BJ (cell line): ENCODE measurements around the gene ARIH2. TPM values are rescaled to one million over a fixed set of nuclear protein-coding genes. Genes with fewer than 3 reads are reported as not detected.

Experiments used
- CTCF ChIA-PET: fragments of 350-600 bp; formaldehyde crosslinking; extraction: SDS; loops from one replicate; lab custom pipeline; 2021; ENCODE audit warnings: antibody characterized with exemption, inconsistent platforms; lab: Yijun Ruan, JAX
- POLR2A ChIA-PET: fragments of 300-600 bp; sonication (Branson Sonifier 250); formaldehyde crosslinking; extraction: SDS; loops from one replicate; lab custom pipeline; 2021; ENCODE audit warnings: antibody characterized with exemption; lab: Charles Lee
- DNase-seq: peaks from one replicate; pipeline ENCODE4 v3.0.0-alpha.2; 2011; ENCODE audit warnings: low read depth
- H3K27me3 ChIP-seq: 2 replicates; pipeline ENCODE4 v1.6.0; 2011; ENCODE audit warnings: low read length; ENCODE audit not compliant: control insufficient read depth, insufficient read depth
- H3K36me3 ChIP-seq: 2 replicates; pipeline ENCODE4 v1.5.1; 2011; ENCODE audit warnings: low read length; ENCODE audit not compliant: control insufficient read depth, insufficient read depth
- H3K4me3 ChIP-seq: 2 replicates; pipeline ENCODE4 v1.5.1; 2011; ENCODE audit warnings: low read depth, mild to moderate bottlenecking, control low read depth, low read length
- polyA plus RNA-seq: library from polyadenylated mRNA; depleted of rRNA; stranded (reverse); fragments of >200 nt; gene quantifications from 2 replicates; pipeline ENCODE4 v1.2.3, GENCODE V29; 2011
- TF ChIP-seq, protein P1 (sequence below): IDR thresholded peaks from 2 replicates; pipeline ENCODE4 v1.5.1; 2011; ENCODE audit warnings: low read depth, mild to moderate bottlenecking, control low read depth, inconsistent platforms, low read length, moderate library complexity; ENCODE audit not compliant: insufficient read depth

Gene ARIH2
- polyA plus RNA-seq, 1 experiment, result 96.7 TPM

DNA sequence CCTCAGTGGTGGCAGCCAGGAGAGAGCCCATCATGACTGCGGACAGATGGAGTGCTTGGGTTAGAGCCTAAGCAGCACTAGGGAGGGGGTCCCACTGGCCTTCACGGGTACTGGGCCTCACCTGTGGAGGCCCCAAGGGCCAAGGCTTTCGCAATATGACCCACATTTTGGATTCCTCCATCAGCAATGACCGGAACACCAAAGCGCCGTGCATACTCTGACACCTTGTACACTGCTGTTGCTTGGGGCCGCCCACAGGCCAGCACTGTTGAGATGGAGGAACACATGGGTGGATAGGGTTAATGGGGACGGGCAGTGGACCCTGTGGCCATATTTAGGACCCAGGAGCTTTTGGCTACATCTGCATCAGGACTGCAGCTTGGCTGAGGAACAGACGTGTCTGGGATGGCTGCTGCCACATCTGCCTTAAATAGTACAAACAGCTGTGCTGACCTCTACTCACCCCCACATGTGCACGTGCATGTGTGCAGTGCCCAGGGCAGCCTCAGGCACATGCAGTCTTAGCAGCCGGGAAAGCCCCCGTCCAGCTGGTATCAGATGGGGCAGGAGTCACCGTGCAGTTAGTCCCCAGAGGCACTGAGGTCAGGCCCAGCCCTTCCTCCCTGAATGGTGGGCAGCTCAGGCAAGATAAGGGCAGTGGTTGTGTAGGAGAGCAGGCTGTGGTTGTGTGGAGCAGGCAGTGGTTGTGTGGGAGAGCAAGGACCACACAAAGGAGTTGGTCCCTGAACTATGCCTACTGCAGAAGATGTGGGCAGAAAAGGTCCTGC lies 106.6 kb downstream of the ARIH2 start:
- Histone ChIP-seq H3K27me3 (no peaks in the 10 kb centered on the region), H3K4me3 (no peak overlapping the region), H3K36me3 (peaks cover 34% of the 10 kb centered on the region)
- TF ChIP-seq, protein P1, sequence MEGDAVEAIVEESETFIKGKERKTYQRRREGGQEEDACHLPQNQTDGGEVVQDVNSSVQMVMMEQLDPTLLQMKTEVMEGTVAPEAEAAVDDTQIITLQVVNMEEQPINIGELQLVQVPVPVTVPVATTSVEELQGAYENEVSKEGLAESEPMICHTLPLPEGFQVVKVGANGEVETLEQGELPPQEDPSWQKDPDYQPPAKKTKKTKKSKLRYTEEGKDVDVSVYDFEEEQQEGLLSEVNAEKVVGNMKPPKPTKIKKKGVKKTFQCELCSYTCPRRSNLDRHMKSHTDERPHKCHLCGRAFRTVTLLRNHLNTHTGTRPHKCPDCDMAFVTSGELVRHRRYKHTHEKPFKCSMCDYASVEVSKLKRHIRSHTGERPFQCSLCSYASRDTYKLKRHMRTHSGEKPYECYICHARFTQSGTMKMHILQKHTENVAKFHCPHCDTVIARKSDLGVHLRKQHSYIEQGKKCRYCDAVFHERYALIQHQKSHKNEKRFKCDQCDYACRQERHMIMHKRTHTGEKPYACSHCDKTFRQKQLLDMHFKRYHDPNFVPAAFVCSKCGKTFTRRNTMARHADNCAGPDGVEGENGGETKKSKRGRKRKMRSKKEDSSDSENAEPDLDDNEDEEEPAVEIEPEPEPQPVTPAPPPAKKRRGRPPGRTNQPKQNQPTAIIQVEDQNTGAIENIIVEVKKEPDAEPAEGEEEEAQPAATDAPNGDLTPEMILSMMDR, result no peak
- DNase-seq, result no peak
- ChIA-PET CTCF (interaction anchor here (0.7 to 1.3 kb wide), 3 partner anchors 18 to 70 kb away, joined by 3 to 4 read pairs (median 4); partner anchors contain the start of gene WDR6), POLR2A (interaction anchor here (0.6 kb wide), 1 partner anchor 156 kb away, joined by 6 read pairs; no protein-coding TSS in a partner anchor)

DNA sequence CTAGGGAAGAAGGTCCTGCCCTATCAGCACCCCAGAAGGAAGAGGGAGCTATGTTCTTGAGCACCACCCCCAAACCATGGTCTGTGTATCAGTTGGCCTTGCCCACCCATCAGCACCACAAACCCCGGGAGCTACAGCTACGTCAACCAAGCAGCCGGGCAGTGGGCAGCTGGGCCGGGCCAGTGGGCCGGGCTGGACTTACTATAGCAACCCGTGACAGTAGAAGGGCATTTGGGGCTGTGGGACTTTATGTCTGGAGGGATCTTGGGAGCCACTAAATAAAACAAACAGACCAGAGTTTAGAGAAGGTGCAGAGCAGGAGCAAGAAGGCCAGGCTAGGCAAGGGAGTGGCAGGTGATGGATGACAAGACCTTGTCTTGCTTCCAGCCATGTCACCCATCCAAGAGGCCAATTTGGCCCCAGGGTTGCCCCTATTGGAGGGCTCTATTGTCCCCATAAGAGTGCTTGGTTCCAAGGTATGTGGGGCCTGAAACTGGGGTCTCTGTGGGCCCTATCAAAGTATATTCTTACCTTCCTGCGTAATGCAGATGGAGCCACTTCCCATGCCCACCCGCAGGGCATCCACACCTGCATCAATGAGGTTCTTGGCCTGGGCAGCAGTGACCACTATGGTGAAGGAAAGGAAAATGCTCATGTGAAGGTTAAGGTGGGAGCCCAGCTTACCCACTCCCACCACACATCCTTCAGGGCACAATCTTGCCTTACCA lies 107.3 kb downstream of the ARIH2 start:
- Histone ChIP-seq H3K36me3 (peaks cover 38% of the 10 kb centered on the region), H3K4me3 (no peak overlapping the region), H3K27me3 (no peaks in the 10 kb centered on the region)
- ChIA-PET POLR2A (interaction anchor here (0.6 kb wide), 1 partner anchor 155 kb away, joined by 6 read pairs; no protein-coding TSS in a partner anchor), CTCF (no interaction called here)
- DNase-seq, result no peak
- TF ChIP-seq, protein P1, result no peak

GRCh38 chr3:49026536-49026935 lies 107.9 kb downstream of the ARIH2 start:
- TF ChIP-seq, protein P1, result no peak
- no peak overlapping the region for H3K4me3 ChIP-seq
- H3K36me3 ChIP-seq, result peaks cover 38% of the 10 kb centered on the region
- H3K27me3 ChIP-seq, result no peaks in the 10 kb centered on the region
- no peak for DNase-seq
- CTCF ChIA-PET, result no interaction called here
- POLR2A ChIA-PET, result interaction anchor here (0.5 kb wide), 1 partner anchor 466 kb away, joined by 9 read pairs; no protein-coding TSS in a partner anchor

DNA sequence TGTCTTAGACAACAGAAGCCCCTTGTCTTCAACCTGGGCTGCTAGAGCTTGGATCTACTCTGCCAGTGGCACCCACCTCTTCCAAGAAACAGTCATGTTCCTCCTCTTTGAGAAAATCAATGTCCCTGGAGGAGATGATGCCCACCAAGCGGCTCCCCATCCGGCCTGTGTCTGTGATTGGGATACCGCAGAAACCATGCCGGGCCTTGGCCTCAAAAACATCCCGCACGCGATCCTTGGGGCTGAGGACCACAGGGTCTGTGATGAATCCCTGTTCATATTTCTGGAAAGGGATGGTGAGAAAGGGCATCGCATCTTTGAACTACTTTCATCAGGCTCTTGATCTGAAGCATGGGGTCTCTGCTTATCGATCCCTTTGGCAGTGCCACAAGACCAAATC lies 109.0 kb downstream of the ARIH2 start:
- POLR2A ChIA-PET, result no interaction called here
- TF ChIP-seq, protein P1, result no peak
- CTCF ChIA-PET, result no interaction called here
- no peaks in the 10 kb centered on the region for H3K27me3 ChIP-seq
- no peak for DNase-seq
- no peak overlapping the region for H3K4me3 ChIP-seq
- H3K36me3 ChIP-seq, result peaks cover 43% of the 10 kb centered on the region

GRCh38 chr3:49028298-49028672 lies 109.6 kb downstream of the ARIH2 start:
- Histone ChIP-seq H3K27me3 (no peaks in the 10 kb centered on the region), H3K36me3 (peaks cover 45% of the 10 kb centered on the region), H3K4me3 (peak overlapping the region; percentile 75)
- TF ChIP-seq, protein P1, result no peak
- POLR2A ChIA-PET, result interaction anchor here (0.6 kb wide), 1 partner anchor 903 kb away, joined by 4 read pairs; no protein-coding TSS in a partner anchor
- CTCF ChIA-PET, result no interaction called here
- no peak for DNase-seq
